ENCODE results near the gene CCNE1.

- TF ChIP-seq CTCF (IDR thresholded peaks at IDR 0.05; ENCODE audit: borderline replicate concordance, extremely low read depth, low read length, poor library complexity, severe bottlenecking) = no peak
- no peak for TF ChIP-seq EZH2 (IDR thresholded peaks at IDR 0.05; ENCODE audit: borderline replicate concordance, low read depth, low read length, severe bottlenecking)
These were observed 23.4 kb downstream of the CCNE1 start for GRCh38 chr19:29834991-29835846.

Data from DND-41 (cell line).